Panc1 (cell line): ENCODE data around the gene TCEA3.

ENCODE experiments used
- CTCF ChIP-seq: fragments of 450-650 bp; IDR thresholded peaks from 2 replicates; pipeline ENCODE4 v1.5.1; 2017; ENCODE audit warnings: mild to moderate bottlenecking
- POLR2AphosphoS5 ChIP-seq: IDR thresholded peaks from 2 replicates; pipeline ENCODE4 v1.6.1; 2012; ENCODE audit warnings: mild to moderate bottlenecking, low read depth, low read length, moderate library complexity

- no peak for TF ChIP-seq CTCF
- no peak for TF ChIP-seq POLR2AphosphoS5
These were observed 82.4 kb downstream of the TCEA3 start for GRCh38 chr1:23341931-23342692.
